Nephron (organoid): ENCODE data around the gene DUSP22.

Experiments
- H3K27ac Mint-ChIP-seq, 3 experiments: 2 replicates each; pipeline ENCODE4 v1.8.0; 2020; ENCODE audit warnings: mixed read lengths in 3 of 3, mild to moderate bottlenecking in 2 of 3, moderate library complexity in 1 of 3
- H3K27me3 Mint-ChIP-seq: 2 replicates; pipeline ENCODE4 v1.8.0; 2021; ENCODE audit warnings: low read depth, mild to moderate bottlenecking, moderate library complexity, mixed read lengths
- H3K36me3 Mint-ChIP-seq: 2 replicates; pipeline ENCODE4 v1.8.0; 2020; ENCODE audit warnings: low read depth, mixed read lengths
- H3K4me1 Mint-ChIP-seq: 2 replicates; pipeline ENCODE4 v1.8.0; 2020; ENCODE audit warnings: mixed read lengths
- H3K4me3 Mint-ChIP-seq, 3 experiments: 2 replicates each; pipeline ENCODE4 v1.8.0; 2020; ENCODE audit warnings: mild to moderate bottlenecking in 3 of 3, mixed read lengths in 3 of 3, moderate library complexity in 2 of 3
- H3K9me3 Mint-ChIP-seq: 2 replicates; pipeline ENCODE4 v1.8.0; 2020; ENCODE audit warnings: mixed read lengths
- TF ChIP-seq, protein P1 (sequence below), 3 experiments: fragments of 200-600 bp; sonication (generic); IDR thresholded peaks; one replicate each; pipeline ENCODE4 v1.5.0; 2021; ENCODE audit warnings: antibody characterized with exemption in 3 of 3; ENCODE audit not compliant: unreplicated experiment in 3 of 3

DUSP22 gene

GRCh38 chr6:340991-341827 is 48.9 kb downstream of the DUSP22 start:
- Mint-ChIP-seq H3K9me3 (peaks cover 39% of the 10 kb centered on the region), H3K36me3 (peaks cover 11% of the 10 kb centered on the region), H3K27ac (no peak overlapping the region), H3K4me1 (peaks cover 15% of the 10 kb centered on the region), H3K27me3 (no peaks in the 10 kb centered on the region), H3K4me3 (no peak overlapping the region)
- TF ChIP-seq, protein P1, sequence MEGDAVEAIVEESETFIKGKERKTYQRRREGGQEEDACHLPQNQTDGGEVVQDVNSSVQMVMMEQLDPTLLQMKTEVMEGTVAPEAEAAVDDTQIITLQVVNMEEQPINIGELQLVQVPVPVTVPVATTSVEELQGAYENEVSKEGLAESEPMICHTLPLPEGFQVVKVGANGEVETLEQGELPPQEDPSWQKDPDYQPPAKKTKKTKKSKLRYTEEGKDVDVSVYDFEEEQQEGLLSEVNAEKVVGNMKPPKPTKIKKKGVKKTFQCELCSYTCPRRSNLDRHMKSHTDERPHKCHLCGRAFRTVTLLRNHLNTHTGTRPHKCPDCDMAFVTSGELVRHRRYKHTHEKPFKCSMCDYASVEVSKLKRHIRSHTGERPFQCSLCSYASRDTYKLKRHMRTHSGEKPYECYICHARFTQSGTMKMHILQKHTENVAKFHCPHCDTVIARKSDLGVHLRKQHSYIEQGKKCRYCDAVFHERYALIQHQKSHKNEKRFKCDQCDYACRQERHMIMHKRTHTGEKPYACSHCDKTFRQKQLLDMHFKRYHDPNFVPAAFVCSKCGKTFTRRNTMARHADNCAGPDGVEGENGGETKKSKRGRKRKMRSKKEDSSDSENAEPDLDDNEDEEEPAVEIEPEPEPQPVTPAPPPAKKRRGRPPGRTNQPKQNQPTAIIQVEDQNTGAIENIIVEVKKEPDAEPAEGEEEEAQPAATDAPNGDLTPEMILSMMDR (IDR thresholded peaks at IDR 0.05; ENCODE audit: unreplicated experiment in 3 of 3) = no peak

- H3K4me1 Mint-ChIP-seq = peaks cover 12% of the 10 kb centered on the region
- no peaks in the 10 kb centered on the region for H3K27me3 Mint-ChIP-seq
- H3K27ac Mint-ChIP-seq = no peak overlapping the region
- peaks cover 38% of the 10 kb centered on the region for H3K9me3 Mint-ChIP-seq
- TF ChIP-seq, protein P1 (IDR thresholded peaks at IDR 0.05; ENCODE audit: unreplicated experiment in 3 of 3) = no peak
- H3K36me3 Mint-ChIP-seq = peaks cover 15% of the 10 kb centered on the region
- H3K4me3 Mint-ChIP-seq = no peak overlapping the region
Observed at GRCh38 chr6:341914-342831, 49.9 kb downstream of the DUSP22 start.

- Mint-ChIP-seq H3K9me3 (peaks cover 36% of the 10 kb centered on the region), H3K4me1 (peaks cover 10% of the 10 kb centered on the region), H3K4me3 (no peak overlapping the region), H3K27ac (no peak overlapping the region), H3K36me3 (peaks cover 19% of the 10 kb centered on the region), H3K27me3 (no peaks in the 10 kb centered on the region)
- TF ChIP-seq, protein P1 (IDR thresholded peaks at IDR 0.05; ENCODE audit: unreplicated experiment in 3 of 3) = no peak
Observed at GRCh38 chr6:342832-343179, 50.5 kb downstream of the DUSP22 start.

GRCh38 chr6:343226-343935 is 51.1 kb downstream of the DUSP22 start:
- Mint-ChIP-seq H3K9me3 (peaks cover 32% of the 10 kb centered on the region), H3K4me1 (peaks cover 5% of the 10 kb centered on the region), H3K4me3 (no peak overlapping the region), H3K27me3 (no peaks in the 10 kb centered on the region), H3K27ac (no peak overlapping the region), H3K36me3 (peaks cover 22% of the 10 kb centered on the region)
- TF ChIP-seq, protein P1 (IDR thresholded peaks at IDR 0.05; ENCODE audit: unreplicated experiment in 3 of 3) = no peak

DNA sequence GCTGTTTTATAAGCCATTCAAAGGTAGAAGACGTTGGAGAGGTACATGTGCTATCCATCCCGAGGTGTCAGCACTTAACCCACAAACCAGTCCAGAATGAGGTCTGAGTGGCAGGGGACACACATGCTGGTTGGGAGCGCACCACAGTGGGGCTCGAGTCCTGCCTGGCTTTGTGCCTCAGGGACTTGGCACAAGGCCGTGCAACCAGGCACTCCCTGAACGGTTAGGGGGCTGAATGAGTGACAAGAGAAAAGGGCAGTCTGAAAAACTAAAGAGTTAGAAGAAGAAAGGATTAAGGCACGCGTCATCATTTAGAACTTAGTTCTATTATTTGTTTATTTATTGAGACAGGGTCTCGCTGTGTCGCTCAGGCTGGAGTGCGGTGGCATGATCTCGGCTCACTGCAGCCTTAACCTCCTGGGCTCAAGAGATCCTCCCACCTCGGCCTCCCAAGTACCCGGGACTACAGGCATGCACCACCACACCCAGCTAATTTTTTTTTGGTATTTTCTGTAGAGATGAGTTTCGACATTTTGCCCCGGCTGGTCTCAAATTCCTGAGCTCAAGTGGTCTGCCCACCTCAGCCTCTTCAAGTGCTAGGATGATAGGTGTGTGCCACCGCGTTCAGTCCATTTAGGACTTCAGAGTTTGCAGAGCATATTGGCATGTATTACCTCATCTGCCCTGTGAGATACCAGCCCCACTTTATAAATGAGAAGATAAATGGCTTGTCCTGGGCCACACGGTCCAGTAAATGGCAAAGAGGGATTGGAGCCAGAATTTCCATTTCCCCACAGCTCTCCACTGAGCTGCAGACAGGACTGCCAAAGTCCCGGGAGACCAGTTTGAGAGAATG is 51.9 kb downstream of the DUSP22 start:
- Mint-ChIP-seq H3K9me3 (peaks cover 38% of the 10 kb centered on the region), H3K4me3 (no peak overlapping the region), H3K36me3 (peaks cover 28% of the 10 kb centered on the region), H3K4me1 (no peaks in the 10 kb centered on the region), H3K27ac (no peak overlapping the region), H3K27me3 (no peaks in the 10 kb centered on the region)
- TF ChIP-seq, protein P1 (IDR thresholded peaks at IDR 0.05; ENCODE audit: unreplicated experiment in 3 of 3) = no peak
